Ishikawa (cell line): ENCODE measurements around the gene ANKRD52.

Source experiments
- CEBPB ChIP-seq: IDR thresholded peaks from 2 replicates; pipeline ENCODE4 v1.6.1; 2012
- CREB1 ChIP-seq: IDR thresholded peaks from 2 replicates; pipeline ENCODE4 v1.6.1; 2012; ENCODE audit warnings: low read depth
- EGR1 ChIP-seq: IDR thresholded peaks from 2 replicates; pipeline ENCODE4 v1.6.1; 2012
- EP300 ChIP-seq: IDR thresholded peaks from 2 replicates; pipeline ENCODE4 v1.6.1; 2012; ENCODE audit warnings: borderline replicate concordance
- FOXM1 ChIP-seq: IDR thresholded peaks from 2 replicates; pipeline ENCODE4 v1.6.1; 2012; ENCODE audit warnings: low read depth, borderline replicate concordance
- NFIC ChIP-seq: IDR thresholded peaks from 2 replicates; pipeline ENCODE4 v1.6.1; 2012
- RAD21 ChIP-seq: IDR thresholded peaks from 2 replicates; pipeline ENCODE4 v1.6.1; 2012; ENCODE audit warnings: low read depth
- TAF1 ChIP-seq: IDR thresholded peaks from 2 replicates; pipeline ENCODE4 v1.6.1; 2012; ENCODE audit warnings: low read depth, mild to moderate bottlenecking
- TCF12 ChIP-seq: IDR thresholded peaks from 2 replicates; pipeline ENCODE4 v1.6.1; 2012; ENCODE audit warnings: low read depth
- TEAD4 ChIP-seq: IDR thresholded peaks from 2 replicates; pipeline ENCODE4 v1.6.1; 2012
- YY1 ChIP-seq: IDR thresholded peaks from 2 replicates; pipeline ENCODE4 v1.6.1; 2012; ENCODE audit warnings: low read depth
- ZBTB7A ChIP-seq: IDR thresholded peaks from 2 replicates; pipeline ENCODE4 v1.6.1; 2012; ENCODE audit warnings: low read depth
- TF ChIP-seq, protein P1 (sequence below): IDR thresholded peaks from 2 replicates; pipeline ENCODE4 v1.6.1; 2012
- TF ChIP-seq, protein P2 (sequence below): IDR thresholded peaks from 2 replicates; pipeline ENCODE4 v1.6.1; 2012; ENCODE audit warnings: low read depth, mild to moderate bottlenecking
- TF ChIP-seq, protein P3 (sequence below): IDR thresholded peaks from 2 replicates; pipeline ENCODE4 v1.6.1; 2012

Gene ANKRD52

DNA sequence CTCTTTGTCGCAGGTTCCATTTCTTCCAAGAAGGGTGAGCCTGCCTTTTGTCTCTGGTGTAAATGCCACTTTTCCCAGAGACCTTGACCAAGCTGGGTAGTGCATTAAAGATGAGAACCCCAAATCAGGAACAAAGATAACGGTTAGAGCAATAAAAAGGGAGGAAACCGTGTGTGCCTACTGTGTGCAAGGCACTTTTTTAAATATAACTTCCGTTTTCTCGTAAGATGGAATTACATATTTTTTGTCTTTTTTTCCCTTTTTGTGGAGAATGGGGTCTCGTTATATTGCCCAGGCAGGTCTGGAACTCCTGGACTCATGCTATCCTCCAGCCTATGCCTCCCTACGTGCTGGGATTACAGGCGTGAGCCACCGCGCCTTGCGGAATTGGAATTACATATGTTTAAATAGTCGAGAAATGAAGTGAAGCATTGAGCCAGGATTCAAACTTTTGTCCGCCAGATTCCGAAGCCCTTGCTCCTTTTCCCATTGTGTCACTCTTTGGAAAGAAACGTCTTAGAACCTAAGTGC lies 34.5 kb downstream of the ANKRD52 start:
- no peak for TF ChIP-seq NFIC
- no peak for TF ChIP-seq ZBTB7A
- no peak for TF ChIP-seq FOXM1
- TF ChIP-seq, protein P1, sequence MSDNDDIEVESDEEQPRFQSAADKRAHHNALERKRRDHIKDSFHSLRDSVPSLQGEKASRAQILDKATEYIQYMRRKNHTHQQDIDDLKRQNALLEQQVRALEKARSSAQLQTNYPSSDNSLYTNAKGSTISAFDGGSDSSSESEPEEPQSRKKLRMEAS: no peak
- TF ChIP-seq RAD21: no peak
- no peak for TF ChIP-seq YY1
- no peak for TF ChIP-seq CEBPB
- no peak for TF ChIP-seq EGR1
- TF ChIP-seq EP300: no peak
- no peak for TF ChIP-seq TAF1
- TF ChIP-seq TCF12: no peak
- TF ChIP-seq TEAD4: no peak

DNA sequence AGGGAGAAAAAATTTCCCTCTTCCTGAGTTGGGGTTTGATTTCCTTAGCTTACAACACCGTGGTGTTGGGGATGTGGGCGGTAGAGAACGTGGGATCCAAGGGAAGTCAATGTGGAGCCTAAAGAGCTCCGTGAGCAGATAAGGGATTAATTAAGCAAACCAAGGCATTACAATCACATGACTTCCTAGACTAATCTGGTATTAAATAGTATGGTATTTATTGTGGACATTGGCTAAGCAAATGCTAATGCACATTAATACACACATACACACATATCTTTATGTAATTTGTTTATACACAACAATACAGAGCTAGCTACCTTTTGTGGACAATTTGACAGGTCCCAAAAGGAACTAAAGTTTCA lies 35.7 kb downstream of the ANKRD52 start:
- TF ChIP-seq EP300: no peak
- no peak for TF ChIP-seq RAD21
- TF ChIP-seq ZBTB7A: no peak
- no peak for TF ChIP-seq FOXM1
- TF ChIP-seq EGR1: no peak
- no peak for TF ChIP-seq TCF12
- no peak for TF ChIP-seq CREB1
- TF ChIP-seq, protein P2, sequence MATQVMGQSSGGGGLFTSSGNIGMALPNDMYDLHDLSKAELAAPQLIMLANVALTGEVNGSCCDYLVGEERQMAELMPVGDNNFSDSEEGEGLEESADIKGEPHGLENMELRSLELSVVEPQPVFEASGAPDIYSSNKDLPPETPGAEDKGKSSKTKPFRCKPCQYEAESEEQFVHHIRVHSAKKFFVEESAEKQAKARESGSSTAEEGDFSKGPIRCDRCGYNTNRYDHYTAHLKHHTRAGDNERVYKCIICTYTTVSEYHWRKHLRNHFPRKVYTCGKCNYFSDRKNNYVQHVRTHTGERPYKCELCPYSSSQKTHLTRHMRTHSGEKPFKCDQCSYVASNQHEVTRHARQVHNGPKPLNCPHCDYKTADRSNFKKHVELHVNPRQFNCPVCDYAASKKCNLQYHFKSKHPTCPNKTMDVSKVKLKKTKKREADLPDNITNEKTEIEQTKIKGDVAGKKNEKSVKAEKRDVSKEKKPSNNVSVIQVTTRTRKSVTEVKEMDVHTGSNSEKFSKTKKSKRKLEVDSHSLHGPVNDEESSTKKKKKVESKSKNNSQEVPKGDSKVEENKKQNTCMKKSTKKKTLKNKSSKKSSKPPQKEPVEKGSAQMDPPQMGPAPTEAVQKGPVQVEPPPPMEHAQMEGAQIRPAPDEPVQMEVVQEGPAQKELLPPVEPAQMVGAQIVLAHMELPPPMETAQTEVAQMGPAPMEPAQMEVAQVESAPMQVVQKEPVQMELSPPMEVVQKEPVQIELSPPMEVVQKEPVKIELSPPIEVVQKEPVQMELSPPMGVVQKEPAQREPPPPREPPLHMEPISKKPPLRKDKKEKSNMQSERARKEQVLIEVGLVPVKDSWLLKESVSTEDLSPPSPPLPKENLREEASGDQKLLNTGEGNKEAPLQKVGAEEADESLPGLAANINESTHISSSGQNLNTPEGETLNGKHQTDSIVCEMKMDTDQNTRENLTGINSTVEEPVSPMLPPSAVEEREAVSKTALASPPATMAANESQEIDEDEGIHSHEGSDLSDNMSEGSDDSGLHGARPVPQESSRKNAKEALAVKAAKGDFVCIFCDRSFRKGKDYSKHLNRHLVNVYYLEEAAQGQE: no peak
- TF ChIP-seq, protein P1: no peak
- TF ChIP-seq NFIC: no peak
- no peak for TF ChIP-seq YY1
- no peak for TF ChIP-seq CEBPB
- no peak for TF ChIP-seq TEAD4
- TF ChIP-seq TAF1: no peak
- TF ChIP-seq, protein P3, sequence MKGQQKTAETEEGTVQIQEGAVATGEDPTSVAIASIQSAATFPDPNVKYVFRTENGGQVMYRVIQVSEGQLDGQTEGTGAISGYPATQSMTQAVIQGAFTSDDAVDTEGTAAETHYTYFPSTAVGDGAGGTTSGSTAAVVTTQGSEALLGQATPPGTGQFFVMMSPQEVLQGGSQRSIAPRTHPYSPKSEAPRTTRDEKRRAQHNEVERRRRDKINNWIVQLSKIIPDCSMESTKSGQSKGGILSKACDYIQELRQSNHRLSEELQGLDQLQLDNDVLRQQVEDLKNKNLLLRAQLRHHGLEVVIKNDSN: no peak

DNA sequence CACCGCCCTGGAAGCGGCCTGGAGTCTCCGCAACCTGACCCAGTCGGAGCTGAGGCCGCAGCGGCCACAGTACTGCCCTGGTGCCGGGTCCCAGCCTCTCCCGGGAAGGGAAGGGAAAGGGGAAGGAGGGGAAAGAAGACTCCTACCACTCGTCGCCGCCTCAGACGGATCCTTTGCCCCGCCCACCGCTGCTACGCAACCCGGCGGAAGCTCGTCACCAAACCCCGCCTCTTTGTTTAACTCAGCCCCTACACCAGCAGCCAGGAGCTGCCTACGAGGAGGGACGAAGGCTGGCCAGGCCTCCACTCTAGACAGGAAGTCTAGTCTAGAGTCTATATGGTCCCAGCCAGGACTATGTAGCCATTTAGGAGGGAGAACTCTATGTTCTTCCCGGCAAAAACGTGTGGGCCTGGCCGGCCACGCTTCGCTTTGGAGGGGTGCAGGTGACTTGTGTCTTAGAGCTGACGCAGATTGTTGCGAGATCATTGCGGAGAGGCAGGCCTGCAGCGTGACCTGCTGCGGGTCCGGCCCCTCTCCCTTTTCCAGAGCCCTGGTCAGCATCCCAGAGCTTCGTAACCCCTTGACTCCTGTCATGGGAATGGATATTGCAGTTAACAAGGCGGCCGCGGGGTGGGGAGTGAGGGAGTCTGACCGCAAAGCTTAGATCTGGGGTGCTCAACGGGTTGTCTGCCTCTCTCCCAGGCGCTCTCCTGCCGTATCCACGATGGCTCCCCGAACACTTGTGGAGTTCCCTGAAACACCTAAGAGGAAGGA lies 36.2 kb downstream of the ANKRD52 start, which contains the start of gene RNF41:
TSS of gene RNF41 (minus strand) at position 166 of the 774 bp plus-strand sequence. CDS start 7,875 bp downstream, outside the sequence.
- TF ChIP-seq, protein P1: peak; percentile 57
- TF ChIP-seq TAF1 (peak; percentile 79), TCF12 (peak; percentile 11; the same call in 1 of the 2 replicates), EP300 (0 out of 2 replicates have a peak, but pooled peaks have one; percentile 30), CEBPB (peak; percentile 2; the same call in 1 of the 2 replicates), ZBTB7A (no peak), NFIC (0 out of 2 replicates have a peak, but pooled peaks have one; percentile 9), RAD21 (no peak), YY1 (peak; percentile 67; the same call in 1 of the 2 replicates), TEAD4 (no peak), CREB1 (peak; percentile 78; the same call in 1 of the 2 replicates), FOXM1 (no peak)
- TF ChIP-seq, protein P3: no peak
- TF ChIP-seq, protein P2: no peak

DNA sequence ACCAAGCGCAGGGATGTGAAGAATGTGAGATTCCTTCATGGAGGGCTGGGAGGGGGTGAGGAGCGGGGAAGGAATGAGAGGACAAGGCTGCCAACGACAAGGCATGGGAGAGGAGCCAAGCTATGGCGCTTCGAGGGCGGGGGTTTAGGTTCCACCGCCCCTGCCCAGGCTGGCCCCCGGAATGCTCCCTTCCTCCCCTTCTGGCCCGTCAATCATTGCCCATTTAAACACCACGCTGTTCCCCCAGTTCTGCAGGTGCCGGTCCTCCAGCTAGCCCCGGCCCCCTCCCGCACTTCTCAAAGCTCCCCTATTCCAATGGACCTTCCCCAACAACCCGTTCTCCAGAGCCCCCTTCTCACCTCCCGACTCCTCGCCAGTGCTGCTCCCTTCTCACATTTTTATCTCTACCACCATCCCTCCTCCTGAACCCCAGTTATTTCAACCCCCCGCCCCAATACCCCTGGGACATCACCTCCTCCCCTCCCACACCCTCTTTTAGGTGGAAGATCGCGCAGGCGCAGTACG lies 36.9 kb downstream of the ANKRD52 start:
- TF ChIP-seq YY1 (no peak; the same call in 1 of the 2 replicates), TEAD4 (peak; percentile 68; the same call in 1 of the 2 replicates), ZBTB7A (peak; percentile 76), FOXM1 (no peak)
- TF ChIP-seq, protein P1: peak; percentile 39; the same call in 1 of the 2 replicates
